ENCODE data around the gene NPTXR.

The NPTXR gene

DNA sequence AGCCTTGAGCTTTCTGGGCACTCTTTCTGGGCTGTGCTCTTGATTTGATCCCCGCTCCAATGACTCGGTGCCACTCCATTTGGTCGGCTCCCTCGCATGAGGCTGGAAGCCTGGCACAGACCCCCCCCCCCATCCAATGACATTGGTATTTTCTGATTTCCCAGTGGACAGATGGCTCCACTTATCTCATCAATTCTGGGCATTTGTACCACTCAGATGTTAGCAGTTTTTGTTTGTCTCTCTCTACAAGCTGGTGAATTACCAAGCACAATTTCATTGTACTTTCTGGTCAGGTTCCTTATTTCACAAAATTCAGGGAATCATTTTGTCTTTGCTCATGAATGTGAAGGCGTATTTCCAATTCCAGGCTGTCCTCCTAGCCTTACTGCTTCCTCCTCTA lies 59.0 kb downstream of the NPTXR start:
- CTCF ChIA-PET, result no interaction called here
- no peak overlapping the region for H3K27ac ChIP-seq
- TF ChIP-seq, protein P1, sequence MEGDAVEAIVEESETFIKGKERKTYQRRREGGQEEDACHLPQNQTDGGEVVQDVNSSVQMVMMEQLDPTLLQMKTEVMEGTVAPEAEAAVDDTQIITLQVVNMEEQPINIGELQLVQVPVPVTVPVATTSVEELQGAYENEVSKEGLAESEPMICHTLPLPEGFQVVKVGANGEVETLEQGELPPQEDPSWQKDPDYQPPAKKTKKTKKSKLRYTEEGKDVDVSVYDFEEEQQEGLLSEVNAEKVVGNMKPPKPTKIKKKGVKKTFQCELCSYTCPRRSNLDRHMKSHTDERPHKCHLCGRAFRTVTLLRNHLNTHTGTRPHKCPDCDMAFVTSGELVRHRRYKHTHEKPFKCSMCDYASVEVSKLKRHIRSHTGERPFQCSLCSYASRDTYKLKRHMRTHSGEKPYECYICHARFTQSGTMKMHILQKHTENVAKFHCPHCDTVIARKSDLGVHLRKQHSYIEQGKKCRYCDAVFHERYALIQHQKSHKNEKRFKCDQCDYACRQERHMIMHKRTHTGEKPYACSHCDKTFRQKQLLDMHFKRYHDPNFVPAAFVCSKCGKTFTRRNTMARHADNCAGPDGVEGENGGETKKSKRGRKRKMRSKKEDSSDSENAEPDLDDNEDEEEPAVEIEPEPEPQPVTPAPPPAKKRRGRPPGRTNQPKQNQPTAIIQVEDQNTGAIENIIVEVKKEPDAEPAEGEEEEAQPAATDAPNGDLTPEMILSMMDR (conservative IDR thresholded peaks at IDR 0.05; ENCODE audit: low read depth), result no peak
- POLR2A ChIA-PET (ENCODE audit: low non-redundant PET), result no interaction called here
- no peak for DNase-seq (ENCODE audit: low spot score)

DNA sequence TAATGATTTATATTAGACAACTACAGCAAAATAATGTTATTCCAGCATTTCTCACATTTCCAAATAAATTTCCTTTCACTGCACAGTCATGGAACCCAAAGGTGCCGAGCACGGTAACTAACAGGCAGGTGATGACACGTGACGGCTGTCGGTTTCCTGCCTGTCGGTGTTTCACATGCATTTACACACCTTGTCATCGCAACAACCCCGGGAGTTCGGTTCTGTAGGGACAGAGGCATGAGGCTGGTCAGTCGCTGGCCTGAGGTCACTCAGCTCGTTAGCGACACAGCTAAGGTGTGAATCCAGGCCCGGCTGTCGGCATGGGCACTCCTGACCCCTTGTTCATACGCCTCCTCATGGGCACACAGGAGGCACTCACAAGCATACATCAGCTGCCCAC lies 59.8 kb downstream of the NPTXR start:
- TF ChIP-seq, protein P1 (conservative IDR thresholded peaks at IDR 0.05; ENCODE audit: low read depth), result no peak
- ChIA-PET POLR2A (ENCODE audit: low non-redundant PET) (no interaction called here), CTCF (interaction anchor here (0.6 kb wide), 1 partner anchor 170 kb away, joined by 3 read pairs; no protein-coding TSS in a partner anchor)
- DNase-seq (ENCODE audit: low spot score), result no peak
- H3K27ac ChIP-seq, result no peak overlapping the region

DNA sequence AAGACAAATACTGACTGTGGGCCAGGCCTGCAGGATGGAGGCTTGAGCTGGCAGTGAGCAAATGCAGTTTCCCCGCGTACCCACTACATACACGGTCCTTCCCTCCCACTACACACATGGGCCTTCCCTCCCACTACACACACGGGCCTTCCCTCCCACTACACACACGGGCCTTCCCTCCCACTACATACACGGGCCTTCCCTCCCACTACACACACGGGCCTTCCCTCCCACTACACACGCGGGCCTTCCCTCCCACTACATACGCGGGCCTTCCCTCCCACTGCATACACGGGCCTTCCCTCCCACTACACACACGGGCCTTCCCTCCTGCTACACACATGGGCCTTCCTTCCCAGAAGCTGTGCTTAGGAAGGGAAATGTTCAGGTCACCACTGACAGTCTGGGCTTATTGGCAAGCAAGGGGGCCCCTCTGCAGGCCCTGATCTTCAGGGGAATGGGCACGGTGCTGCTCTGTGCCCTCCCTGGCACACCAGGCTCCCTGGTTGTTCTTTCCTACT lies 60.7 kb downstream of the NPTXR start:
- POLR2A ChIA-PET (ENCODE audit: low non-redundant PET), result no interaction called here
- DNase-seq (ENCODE audit: low spot score), result no peak
- CTCF ChIA-PET, result no interaction called here
- H3K27ac ChIP-seq, result peak overlapping the region; percentile 52
- TF ChIP-seq, protein P1 (conservative IDR thresholded peaks at IDR 0.05; ENCODE audit: low read depth), result no peak

DNA sequence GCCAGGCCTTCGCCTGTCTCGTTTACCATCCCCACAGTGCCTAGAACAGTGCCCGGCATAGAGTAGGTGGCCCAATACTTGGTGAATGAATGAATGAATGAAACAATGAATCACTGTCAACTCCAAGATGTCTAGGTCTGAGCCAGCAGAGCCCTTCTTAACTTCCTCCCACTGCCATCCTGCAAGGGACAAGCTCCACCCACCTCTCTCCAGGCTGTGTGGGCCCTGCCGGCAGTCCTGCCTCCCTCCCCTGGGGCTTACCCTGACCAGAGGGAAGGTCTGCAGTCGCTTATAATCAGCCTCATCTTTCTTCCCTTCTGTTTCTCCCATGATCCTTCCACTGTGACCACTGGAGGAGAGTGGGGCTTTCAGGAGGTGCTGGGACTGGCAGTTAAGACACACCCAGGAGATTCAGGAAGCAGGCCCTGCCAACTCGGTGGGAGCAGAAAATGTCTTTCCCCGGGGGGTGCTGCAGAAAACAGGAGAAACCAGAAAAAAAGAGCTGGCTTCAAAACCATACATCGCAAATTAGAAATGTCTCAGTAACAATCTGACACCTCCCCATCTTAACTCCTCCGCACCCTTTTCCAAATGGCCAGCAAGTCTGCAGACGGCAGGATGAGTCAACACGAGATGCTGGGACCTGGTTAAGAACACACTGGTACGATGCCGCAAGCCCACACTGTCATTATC lies 61.3 kb downstream of the NPTXR start:
- DNase-seq (ENCODE audit: low spot score), result no peak
- TF ChIP-seq, protein P1 (conservative IDR thresholded peaks at IDR 0.05; ENCODE audit: low read depth), result no peak
- ChIA-PET POLR2A (ENCODE audit: low non-redundant PET) (no interaction called here), CTCF (no interaction called here)
- peak overlapping the region; percentile 52 for H3K27ac ChIP-seq

DNA sequence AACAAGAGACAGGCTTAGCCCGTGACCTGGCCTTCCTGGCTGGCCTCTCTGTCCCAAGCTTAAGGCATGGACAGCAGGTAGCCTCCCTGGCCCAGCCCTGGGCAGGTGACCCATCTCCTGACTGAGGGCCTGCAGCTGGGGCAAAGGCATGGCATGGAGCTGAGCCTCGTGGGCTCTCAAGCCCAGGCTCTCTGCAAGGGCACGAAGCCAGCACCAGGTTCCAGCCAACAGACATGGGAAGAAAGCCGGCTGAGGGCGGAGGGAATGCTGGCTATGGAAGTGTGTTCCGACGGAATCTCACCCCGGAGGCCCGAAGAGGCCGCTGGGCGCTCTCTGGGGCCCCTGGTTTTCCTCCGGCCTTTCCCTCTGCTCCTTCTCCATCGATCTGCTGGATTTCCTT lies 62.8 kb downstream of the NPTXR start:
- ChIA-PET POLR2A (ENCODE audit: low non-redundant PET) (interaction anchor here (0.6 kb wide), 1 partner anchor 128 kb away, joined by 3 read pairs; no protein-coding TSS in a partner anchor), CTCF (no interaction called here)
- DNase-seq (ENCODE audit: low spot score), result no peak
- TF ChIP-seq, protein P1 (conservative IDR thresholded peaks at IDR 0.05; ENCODE audit: low read depth), result no peak
- H3K27ac ChIP-seq, result no peak overlapping the region

DNA sequence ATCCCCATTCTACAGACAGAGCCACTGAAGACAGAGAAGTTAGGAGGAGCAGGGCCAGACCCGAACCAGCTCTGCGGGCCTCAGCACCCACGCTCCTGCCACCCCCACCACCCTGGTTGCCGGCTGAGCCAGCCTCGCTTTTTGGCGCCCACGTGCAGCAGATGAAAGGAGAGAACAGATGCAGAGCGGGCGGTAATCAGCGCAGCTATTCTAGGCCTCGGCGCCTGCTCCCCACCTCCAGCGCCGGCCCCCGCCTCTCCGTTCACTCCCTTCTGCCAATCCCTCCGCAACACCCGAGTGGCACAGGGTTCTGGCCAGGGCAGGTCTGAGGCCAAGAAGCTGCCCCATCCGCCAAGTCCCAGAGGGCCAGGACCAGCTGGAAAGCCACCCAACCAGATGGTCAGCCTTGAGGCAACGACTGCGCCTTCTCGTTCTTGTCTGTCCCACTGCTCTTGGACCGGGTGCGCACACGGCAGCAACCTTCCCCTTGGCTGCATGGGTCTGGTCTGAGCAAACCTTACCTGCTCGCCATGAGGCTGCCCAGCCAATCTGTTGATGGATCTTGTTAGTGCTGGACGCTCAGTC lies 66.6 kb downstream of the NPTXR start:
- CTCF ChIA-PET, result no interaction called here
- TF ChIP-seq, protein P1 (conservative IDR thresholded peaks at IDR 0.05; ENCODE audit: low read depth), result no peak
- POLR2A ChIA-PET (ENCODE audit: low non-redundant PET), result no interaction called here

More for the DNA sequence above, 66.6 kb downstream of the NPTXR start:
- no peak overlapping the region for H3K27ac ChIP-seq
- no peak for DNase-seq (ENCODE audit: low spot score)

Measured in RWPE1 (cell line).